ENCODE measurements around the gene KCNV2.

GRCh38 chr9:2718698-2719033 is 1.4 kb downstream of the KCNV2 start:
- TF ChIP-seq POLR2A (IDR thresholded peaks at IDR 0.05) (no peak), CTCF (IDR thresholded peaks at IDR 0.05) (no peak)

All from upper lobe of left lung (tissue), 4 donors.